HepG2 (cell line): ENCODE measurements around the gene EFNA2. TPM values are rescaled to one million over a fixed set of nuclear protein-coding genes. Genes with fewer than 3 reads are reported as not detected.

ENCODE experiments used
- ETV5 ChIP-seq: IDR thresholded peaks from 2 replicates; pipeline ENCODE4 v1.6.1; 2018; ENCODE audit warnings: missing biosample characterization, missing genetic modification reagents, inconsistent platforms, borderline replicate concordance
- FOXK1 ChIP-seq: sonication (generic); formaldehyde crosslinking; IDR thresholded peaks from 2 replicates; pipeline ENCODE4 v1.4.0; 2020; ENCODE audit warnings: low read depth, missing genetic modification reagents, borderline replicate concordance
- GPBP1L1 ChIP-seq: sonication (generic); formaldehyde crosslinking; IDR thresholded peaks from 2 replicates; pipeline ENCODE4 v1.5.0; 2020; ENCODE audit warnings: mild to moderate bottlenecking, missing genetic modification reagents
- HMG20A ChIP-seq: IDR thresholded peaks from 2 replicates; pipeline ENCODE4 v1.6.1; 2016; ENCODE audit warnings: borderline replicate concordance
- PHF8 ChIP-seq: sonication (generic); formaldehyde crosslinking; IDR thresholded peaks from 2 replicates; pipeline ENCODE4 v1.5.0; 2020; ENCODE audit warnings: missing genetic modification reagents
- RAD21 ChIP-seq: fragments of 450-650 bp; formaldehyde crosslinking; IDR thresholded peaks from 2 replicates; pipeline ENCODE4 v1.5.0; 2020; ENCODE audit warnings: mild to moderate bottlenecking
- RERE ChIP-seq: IDR thresholded peaks from 2 replicates; pipeline ENCODE4 v1.6.1; 2016; ENCODE audit warnings: low read depth, missing genetic modification reagents, missing compliant biosample characterization
- SNAPC2 ChIP-seq: sonication (generic); formaldehyde crosslinking; IDR thresholded peaks from 2 replicates; pipeline ENCODE4 v1.8.1; 2022; ENCODE audit warnings: mild to moderate bottlenecking, missing genetic modification reagents
- SP5 ChIP-seq: IDR thresholded peaks from 2 replicates; pipeline ENCODE4 v1.6.1; 2016; ENCODE audit warnings: low read depth, borderline replicate concordance
- TCF7L2 ChIP-seq: IDR thresholded peaks from 2 replicates; pipeline ENCODE4 v1.6.1; 2011; ENCODE audit warnings: mild to moderate bottlenecking, low read depth, low read length, moderate library complexity
- USF2 ChIP-seq, 2 experiments: sonication (generic) in 1 of 2; formaldehyde crosslinking in 1 of 2; IDR thresholded peaks; 2 replicates each; pipeline versions ENCODE4 v1.5.1 to v1.6.1; 2011 to 2020; ENCODE audit warnings: borderline replicate concordance in 1 of 2, low read depth in 1 of 2, low read length in 1 of 2, mild to moderate bottlenecking in 1 of 2, missing genetic modification reagents in 1 of 2, moderate library complexity in 1 of 2
- ZKSCAN5 ChIP-seq: sonication (generic); formaldehyde crosslinking; IDR thresholded peaks from 2 replicates; pipeline ENCODE4 v1.5.1; 2020; ENCODE audit warnings: mild to moderate bottlenecking, missing genetic modification reagents
- ZNF136 ChIP-seq: sonication (generic); formaldehyde crosslinking; IDR thresholded peaks from 2 replicates; pipeline ENCODE4 v1.8.1; 2022; ENCODE audit warnings: low read depth, mild to moderate bottlenecking, moderate library complexity, missing genetic modification reagents
- ZNF260 ChIP-seq: sonication (generic); formaldehyde crosslinking; IDR thresholded peaks from 2 replicates; pipeline ENCODE4 v1.4.0; 2020; ENCODE audit warnings: missing genetic modification reagents, low read depth, mild to moderate bottlenecking, borderline replicate concordance
- ZNF333 ChIP-seq: sonication (generic); formaldehyde crosslinking; IDR thresholded peaks from 2 replicates; pipeline ENCODE4 v1.4.0; 2020; ENCODE audit warnings: mild to moderate bottlenecking, missing genetic modification reagents, borderline replicate concordance
- ZNF343 ChIP-seq: sonication (generic); formaldehyde crosslinking; IDR thresholded peaks from 2 replicates; pipeline ENCODE4 v1.4.0; 2020; ENCODE audit warnings: mild to moderate bottlenecking, missing genetic modification reagents
- ZNF530 ChIP-seq: sonication (generic); formaldehyde crosslinking; IDR thresholded peaks from 2 replicates; pipeline ENCODE4 v1.5.0; 2020; ENCODE audit warnings: low read depth, mild to moderate bottlenecking, missing genetic modification reagents
- ZNF674 ChIP-seq: sonication (generic); formaldehyde crosslinking; IDR thresholded peaks from 2 replicates; pipeline ENCODE4 v1.5.0; 2020; ENCODE audit warnings: low read depth, mild to moderate bottlenecking, missing genetic modification reagents
- ZNF784 ChIP-seq: sonication (generic); formaldehyde crosslinking; IDR thresholded peaks from 2 replicates; pipeline ENCODE4 v1.5.1; 2020; ENCODE audit warnings: missing genetic modification reagents, mild to moderate bottlenecking, borderline replicate concordance
- polyA plus RNA-seq, 8 experiments: library from polyadenylated mRNA; depleted of rRNA in 3 of 8; stranded (reverse) in 7 of 8; unstranded in 1 of 8; fragments of >200 nt; fragmentation: Illumina TruSeq in 4 of 8; extraction: Trizol in 4 of 8; gene quantifications; 2 replicates each; pipeline versions ENCODE4 v1.2.1 to v1.2.3, GENCODE V29; 2011 to 2016; ENCODE audit warnings: low read depth in 4 of 8, missing spikeins in 1 of 8, mixed read lengths in 1 of 8; ENCODE audit not compliant: insufficient read depth in 1 of 8
- total RNA-seq, 5 experiments: library from RNA; depleted of rRNA; stranded (reverse); fragments of >200 nt; fragmentation: Illumina TruSeq; extraction: Trizol; gene quantifications; 2 replicates each; pipeline ENCODE4 v1.2.3, GENCODE V29; 2016; ENCODE audit warnings: low read depth in 1 of 5

EFNA2 gene
- total and polyA plus RNA-seq, 2 of the 13 experiments (the other 11 are each of a cell fraction or from before 2014, with no cell fraction given) = 6.0 to 9.9 TPM

GRCh38 chr19:1259206-1259875 lies 26.3 kb upstream of the EFNA2 start (continued):
- peak; percentile 19; the same call in 1 of the 2 replicates for TF ChIP-seq USF2 (IDR thresholded peaks at IDR 0.05; ENCODE audit: low read depth, low read length)
- TF ChIP-seq USF2 (CRISPR knock-in tag; IDR thresholded peaks at IDR 0.05; ENCODE audit: borderline replicate concordance) = peak; percentile 60; the same call in 1 of the 2 replicates
- TF ChIP-seq SNAPC2 = no peak
- 0 out of 2 replicates have a peak, but pooled peaks have one; percentile 29 for TF ChIP-seq HMG20A (CRISPR knock-in tag)
- TF ChIP-seq PHF8 (CRISPR knock-in tag) = peak; percentile 48
- TF ChIP-seq ZNF136 (CRISPR knock-in tag) = no peak
- TF ChIP-seq ZKSCAN5 = no peak
- peak; percentile 82; the same call in 1 of the 2 replicates for TF ChIP-seq ZNF343
- 0 out of 2 replicates have a peak, but pooled peaks have one; percentile 27 for TF ChIP-seq FOXK1 (CRISPR knock-in tag)
- no peak for TF ChIP-seq ZNF530
- TF ChIP-seq GPBP1L1 = no peak
- TF ChIP-seq RAD21 (CRISPR knock-in tag) = peak; percentile 88
- TF ChIP-seq ETV5 (CRISPR knock-in tag) = peak; percentile 95
- TF ChIP-seq ZNF674 = no peak
- peak; percentile 40; the same call in 1 of the 2 replicates for TF ChIP-seq RERE (CRISPR knock-in tag)
- TF ChIP-seq ZNF260 = no peak
- TF ChIP-seq TCF7L2 = no peak
- peak; percentile 83 for TF ChIP-seq ZNF784 (CRISPR knock-in tag)
- TF ChIP-seq ZNF333 (CRISPR knock-in tag) = no peak
- peak; percentile 90 for TF ChIP-seq SP5 (CRISPR knock-in tag)
